ENCODE measurements around the gene CENPB.
"Not testable (repeated sequence)": the region's sequence is repeated elsewhere in the genome, so short reads cannot be mapped to it uniquely, and the experiment has no call there.

Gene CENPB

DNA sequence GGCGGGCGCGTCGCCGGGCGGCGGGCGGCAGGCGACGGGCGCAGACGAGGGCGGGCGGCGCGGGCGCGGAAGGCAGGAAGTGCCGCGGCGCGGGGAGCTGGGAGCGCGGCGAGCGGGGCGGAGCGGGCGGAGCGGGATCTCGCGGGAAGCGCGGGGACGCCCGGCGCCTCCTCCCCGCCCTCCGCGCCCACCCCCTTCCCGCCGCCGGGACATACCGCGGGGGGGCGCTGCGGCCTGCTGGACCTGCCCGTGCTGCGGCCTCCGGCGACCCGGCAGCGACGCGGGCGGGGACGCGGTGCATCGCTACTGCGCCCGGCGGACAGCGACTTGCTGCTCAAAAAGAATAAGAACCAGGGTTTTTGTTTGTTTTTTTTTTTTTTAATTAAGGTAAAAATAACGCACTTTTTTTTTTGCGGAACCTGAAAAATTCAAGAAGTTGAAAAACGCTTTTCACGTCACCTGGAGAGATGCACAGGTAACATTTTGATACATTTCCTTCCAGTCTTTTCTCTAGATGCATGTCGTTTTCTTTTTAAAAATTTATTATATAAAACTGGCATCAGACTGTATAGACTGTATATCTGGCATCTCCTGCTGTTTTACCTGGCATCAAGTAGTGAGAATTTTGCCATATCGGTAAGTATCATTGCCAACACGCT lies at the start of gene CENPB:
TSS of gene CENPB (minus strand) at position 76 of the 659 bp plus-strand sequence. CDS start 257 bp downstream, outside the sequence.
- peak; percentile 91 for DNase-seq (ENCODE audit: low spot score)

GRCh38 chr20:3836132-3836531 lies 49.6 kb upstream of the CENPB start:
- DNase-seq (ENCODE audit: low spot score) = no peak

DNA sequence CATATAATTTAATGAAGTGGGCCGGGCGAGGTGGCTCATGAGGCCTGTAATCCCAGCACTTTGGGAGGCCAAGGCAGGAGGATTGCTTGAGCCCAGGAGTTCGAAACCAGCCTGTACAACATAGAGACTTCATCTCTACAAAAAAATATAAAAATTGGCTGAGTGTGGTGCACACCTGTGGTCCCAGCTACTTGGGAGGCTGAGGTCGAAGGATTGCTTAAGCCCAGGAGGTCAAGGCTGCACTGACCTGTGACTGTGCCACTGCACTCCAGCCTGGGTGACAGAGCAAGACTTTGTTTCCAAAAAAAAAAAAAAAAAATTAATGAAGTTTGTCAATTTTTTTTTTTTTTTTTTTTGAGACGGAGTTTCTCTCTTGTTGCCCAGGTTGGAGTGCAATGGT lies 43.4 kb upstream of the CENPB start:
- DNase-seq (ENCODE audit: low spot score) = not testable (repeated sequence)

DNA sequence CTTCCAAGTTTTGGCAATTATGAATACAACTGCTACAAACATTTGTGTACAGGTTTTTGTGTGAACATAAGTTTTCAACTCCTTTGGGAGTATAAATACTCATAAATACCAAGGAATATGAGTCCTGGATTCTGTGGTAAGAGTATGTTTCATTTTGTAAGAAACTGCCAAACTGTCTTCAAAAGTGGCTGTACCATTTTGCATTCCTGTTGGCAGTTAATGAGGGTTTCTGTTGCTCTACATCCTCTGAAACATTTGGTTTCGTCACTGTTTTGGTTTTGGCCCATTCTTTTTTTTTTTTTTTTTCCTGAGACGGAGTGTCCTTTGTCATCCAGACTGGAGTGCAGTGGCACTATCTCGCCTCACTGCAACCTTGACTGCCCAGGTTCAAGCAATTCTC lies 42.3 kb upstream of the CENPB start:
- DNase-seq (ENCODE audit: low spot score) = no peak

- DNase-seq (ENCODE audit: low spot score) = no peak
Measured at GRCh38 chr20:3826420-3826819, 39.9 kb upstream of the CENPB start.

DNA sequence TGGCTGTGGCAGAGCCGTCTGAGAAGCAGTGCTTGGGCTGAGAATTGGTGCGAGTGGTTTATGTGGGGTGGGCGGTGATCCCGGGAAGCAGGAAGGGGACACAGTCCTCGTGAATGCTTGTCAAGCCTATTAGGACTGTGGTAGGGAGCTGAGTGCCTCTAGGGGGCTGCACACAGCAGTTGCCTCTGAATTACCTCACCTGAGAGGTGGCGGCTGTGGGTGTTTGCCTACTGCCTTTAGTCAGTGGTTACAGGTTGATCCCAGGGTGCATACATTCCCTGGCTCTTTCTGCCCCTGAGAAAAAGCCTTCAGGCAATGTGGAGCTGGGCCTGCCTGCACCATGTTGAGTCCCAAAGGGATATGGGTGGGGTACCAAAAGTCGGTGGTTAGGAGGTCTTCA lies 39.0 kb upstream of the CENPB start:
- no peak for DNase-seq (ENCODE audit: low spot score)

DNA sequence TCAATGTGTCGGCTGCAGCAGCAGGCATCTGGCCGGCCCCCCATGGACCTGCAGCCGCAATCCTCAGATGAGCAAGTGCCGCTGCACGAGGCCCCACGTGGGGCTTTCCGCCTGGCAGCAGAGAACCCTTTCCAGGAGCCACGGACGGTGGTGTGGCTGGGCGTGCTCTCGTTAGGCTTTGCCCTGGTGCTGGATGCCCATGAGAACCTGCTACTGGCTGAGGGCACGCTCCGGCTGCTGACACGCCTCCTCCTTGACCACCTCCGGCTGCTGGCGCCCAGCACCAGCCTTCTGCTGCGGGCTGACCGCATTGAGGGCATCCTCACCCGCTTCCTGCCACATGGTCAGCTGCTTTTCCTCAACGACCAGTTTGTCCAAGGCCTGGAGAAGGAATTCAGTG lies 37.3 kb upstream of the CENPB start:
- no peak for DNase-seq (ENCODE audit: low spot score)

DNA sequence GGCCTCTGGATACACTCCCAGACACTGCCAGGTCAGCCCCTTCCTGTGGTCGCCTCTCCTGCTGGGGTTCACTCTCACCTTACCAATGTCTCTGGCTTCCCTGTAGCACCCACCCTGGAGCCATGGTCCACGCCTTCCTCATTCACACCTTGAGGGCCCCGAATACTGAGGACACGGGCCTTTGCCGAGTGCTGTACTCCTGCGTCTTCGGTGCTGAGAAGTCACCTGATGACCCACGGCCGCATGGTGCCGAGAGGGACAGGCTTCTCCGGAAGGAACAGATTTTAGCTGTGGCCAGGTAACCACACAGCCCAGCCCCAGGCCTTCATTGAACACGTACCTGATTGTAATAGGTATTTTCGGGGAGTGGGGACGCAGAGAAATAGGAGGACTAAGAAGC lies 35.5 kb upstream of the CENPB start:
- DNase-seq (ENCODE audit: low spot score) = no peak

- no peak for DNase-seq (ENCODE audit: low spot score)
Measured at GRCh38 chr20:3820901-3821727, 34.6 kb upstream of the CENPB start.

- DNase-seq (ENCODE audit: low spot score) = peak; percentile 97
Measured at GRCh38 chr20:3820048-3820900, 33.7 kb upstream of the CENPB start, which contains the start of gene AP5S1. Gene AP5S1 (plus strand): TSS chr20:3820547. CDS start chr20:3822118, 1,571 bp downstream.

DNA sequence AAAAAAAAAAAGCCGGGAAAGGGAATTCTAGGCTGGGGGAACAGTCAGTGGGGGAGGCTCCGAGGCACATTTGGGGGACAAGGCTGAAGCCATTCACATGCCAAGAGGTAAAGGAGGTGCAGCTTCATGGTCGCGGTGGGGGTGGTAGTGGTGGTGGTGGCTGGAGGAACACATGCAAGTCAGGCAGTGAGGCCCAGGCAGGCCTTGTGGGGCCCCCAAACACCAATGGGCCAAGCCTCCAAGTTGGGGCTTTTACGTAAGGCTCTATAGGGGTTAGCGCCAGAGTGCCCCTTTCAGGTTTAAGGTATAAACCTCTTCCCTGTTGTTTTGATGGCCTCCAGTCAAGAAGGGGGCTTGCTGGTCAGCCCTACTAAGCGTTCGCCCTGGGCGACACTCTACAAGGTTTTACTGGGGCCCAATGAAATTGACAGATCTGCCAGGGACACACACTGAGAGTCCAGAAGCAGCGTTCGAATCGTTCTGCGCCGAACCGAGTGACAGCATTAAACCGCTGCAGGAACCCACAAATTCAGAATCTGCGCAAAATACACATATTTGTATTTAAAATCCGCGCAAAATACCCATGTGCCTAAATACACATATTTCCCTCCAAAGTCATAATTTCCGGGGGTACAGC lies 33.0 kb upstream of the CENPB start:
- no peak for DNase-seq (ENCODE audit: low spot score)

GRCh38 chr20:3818155-3819151 lies 31.9 kb upstream of the CENPB start:
- no peak for DNase-seq (ENCODE audit: low spot score)

GRCh38 chr20:3815703-3816315 lies 29.3 kb upstream of the CENPB start:
- DNase-seq (ENCODE audit: low spot score) = peak; percentile 45

- no peak for DNase-seq (ENCODE audit: low spot score)
Measured at GRCh38 chr20:3814928-3815495, 28.5 kb upstream of the CENPB start.

- no peak for DNase-seq (ENCODE audit: low spot score)
Measured at GRCh38 chr20:3813848-3814581, 27.5 kb upstream of the CENPB start.

- DNase-seq (ENCODE audit: low spot score) = no peak
Measured at GRCh38 chr20:3812975-3813847, 26.7 kb upstream of the CENPB start.

- no peak for DNase-seq (ENCODE audit: low spot score)
Measured at GRCh38 chr20:3812259-3812681, 25.7 kb upstream of the CENPB start.

All from activated CD4-positive, alpha-beta T cell treated with anti-CD3 and anti-CD28 coated beads, Interleukin-2, Interleukin-4, amounts not matched to agents 100 ng/mL and 50 ng/mL, durations not matched to agents 16 hours and 8 hours (primary cell).